ENCODE results near the gene UBE2O.

Gene UBE2O

GRCh38 chr17:76402711-76403110, 50.2 kb downstream of the UBE2O start:
- Histone ChIP-seq H3K36me3 (ENCODE audit: control insufficient read depth in 2 of 2, insufficient read depth in 1 of 2, low read length in 2 of 2) (peaks cover 24 to 84% of the 10 kb centered on the region in 2 experiments), H3K4me3 (ENCODE audit: low read depth, low read length) (no peak overlapping the region), H3K9me3 (ENCODE audit: control insufficient read depth, insufficient read depth, low read depth, low read length) (no peaks in the 10 kb centered on the region), H3K4me1 (ENCODE audit: control insufficient read depth, insufficient read depth, low read length) (peaks cover 10% of the 10 kb centered on the region), H3K27ac (ENCODE audit: extremely low read depth, low read depth, low read length) (no peak overlapping the region)
- TF ChIP-seq ZNF777 (tag by site-specific recombination; IDR thresholded peaks at IDR 0.05; ENCODE audit: borderline replicate concordance) (no peak), YY2 (tag by site-specific recombination; IDR thresholded peaks at IDR 0.05) (no peak), ZNF426 (tag by site-specific recombination; IDR thresholded peaks at IDR 0.05) (no peak), SP3 (tag by site-specific recombination; IDR thresholded peaks at IDR 0.05) (no peak), ZNF785 (tag by site-specific recombination; IDR thresholded peaks at IDR 0.05) (no peak), ZNF654 (tag by site-specific recombination; IDR thresholded peaks at IDR 0.05; ENCODE audit: low read depth) (no peak)
- POLR2A ChIA-PET, result no interaction called here
- CTCF ChIA-PET, result interaction anchor here (0.6 to 3.1 kb wide), 4 partner anchors 14 to 144 kb away, joined by 3 to 9 read pairs (median 3); no protein-coding TSS in a partner anchor

- POLR2A ChIA-PET, result interaction anchor here (0.8 to 1.3 kb wide), 3 partner anchors 15 to 135 kb away, joined by 3 read pairs; partner anchors contain the start of genes PRPSAP1 and SPHK1
- H3K9me3 ChIP-seq (ENCODE audit: control insufficient read depth, insufficient read depth, low read depth, low read length), result no peaks in the 10 kb centered on the region
- peaks cover 24 to 92% of the 10 kb centered on the region in 2 experiments for H3K36me3 ChIP-seq (ENCODE audit: control insufficient read depth in 2 of 2, insufficient read depth in 1 of 2, low read length in 2 of 2)
- no peak overlapping the region for H3K4me3 ChIP-seq (ENCODE audit: low read depth, low read length)
- TF ChIP-seq SP2 (tag by site-specific recombination; IDR thresholded peaks at IDR 0.05), result no peak
- 0 out of 2 replicates have a peak, but pooled peaks have one; percentile 27 for TF ChIP-seq ZNF600 (tag by site-specific recombination; IDR thresholded peaks at IDR 0.05)
- H3K4me1 ChIP-seq (ENCODE audit: control insufficient read depth, insufficient read depth, low read length), result no peaks in the 10 kb centered on the region
- CTCF ChIA-PET, result interaction anchor here (0.6 to 7.4 kb wide), 13 partner anchors 10 to 306 kb away, joined by 3 to 244 read pairs (median 7); partner anchors contain the start of genes AANAT, QRICH2 and RHBDF2
- no peak overlapping the region for H3K27ac ChIP-seq (ENCODE audit: extremely low read depth, low read depth, low read length)
These were observed 53.5 kb downstream of the UBE2O start for GRCh38 chr17:76399175-76400172.

GRCh38 chr17:76398523-76399174, 54.3 kb downstream of the UBE2O start:
- no peak overlapping the region for H3K27ac ChIP-seq (ENCODE audit: extremely low read depth, low read depth, low read length)
- H3K36me3 ChIP-seq (ENCODE audit: control insufficient read depth in 2 of 2, insufficient read depth in 1 of 2, low read length in 2 of 2), result peaks cover 17 to 92% of the 10 kb centered on the region in 2 experiments
- POLR2A ChIA-PET, result interaction anchor here (0.8 to 1.6 kb wide), 6 partner anchors 14 to 134 kb away, joined by 3 to 7 read pairs (median 4); partner anchors contain the start of genes PRPSAP1 and SPHK1
- no peaks in the 10 kb centered on the region for H3K4me1 ChIP-seq (ENCODE audit: control insufficient read depth, insufficient read depth, low read length)
- CTCF ChIA-PET, result interaction anchor here (0.6 to 7.4 kb wide), 36 partner anchors 7 to 1597 kb away, joined by 3 to 244 read pairs (median 6); partner anchors contain the start of genes AANAT, PRPSAP1, QRICH2 and RHBDF2
- H3K9me3 ChIP-seq (ENCODE audit: control insufficient read depth, insufficient read depth, low read depth, low read length), result no peaks in the 10 kb centered on the region
- 0 out of 2 replicates have a peak, but pooled peaks have one; percentile 46 for TF ChIP-seq BCL11A (tag by site-specific recombination; IDR thresholded peaks at IDR 0.05; ENCODE audit: low read depth)
- TF ChIP-seq ZNF211 (tag by site-specific recombination; IDR thresholded peaks at IDR 0.05; ENCODE audit: low read depth), result no peak
- no peak for TF ChIP-seq ZNF23 (tag by site-specific recombination; IDR thresholded peaks at IDR 0.05; ENCODE audit: borderline replicate concordance)
- TF ChIP-seq PRDM10 (tag by site-specific recombination; IDR thresholded peaks at IDR 0.05), result 0 out of 2 replicates have a peak, but pooled peaks have one; percentile 20
- peak; percentile 49; the same call in 1 of the 2 replicates for TF ChIP-seq GLIS1 (tag by site-specific recombination; IDR thresholded peaks at IDR 0.05)
- no peak for TF ChIP-seq ZNF560 (tag by site-specific recombination; IDR thresholded peaks at IDR 0.05; ENCODE audit: borderline replicate concordance)
- TF ChIP-seq ZNF18 (tag by site-specific recombination; IDR thresholded peaks at IDR 0.05), result no peak
- no peak for TF ChIP-seq ZNF341 (tag by site-specific recombination; IDR thresholded peaks at IDR 0.05; ENCODE audit: low read depth)
- no peak for TF ChIP-seq ZNF114 (tag by site-specific recombination; IDR thresholded peaks at IDR 0.05)
- TF ChIP-seq HIC1 (tag by site-specific recombination; IDR thresholded peaks at IDR 0.05), result peak; percentile 32; the same call in 1 of the 2 replicates
- no peak for TF ChIP-seq ZNF473 (tag by site-specific recombination; IDR thresholded peaks at IDR 0.05)
- no peak for TF ChIP-seq ZNF175 (tag by site-specific recombination; IDR thresholded peaks at IDR 0.05)
- H3K4me3 ChIP-seq (ENCODE audit: low read depth, low read length), result no peak overlapping the region
